ENCODE measurements around the gene ATP13A5. TPM values are rescaled to one million over a fixed set of nuclear protein-coding genes. Genes with fewer than 3 reads are reported as not detected.

ATP13A5 gene
- total RNA-seq, 1 donor from 2014 or later, result not detected

GRCh38 chr3:193237030-193237429 lies 141.5 kb downstream of the ATP13A5 start:
- Mint-ChIP-seq H3K27me3 (ENCODE audit: low read depth) (peaks cover 20% of the 10 kb centered on the region), H3K4me1 (ENCODE audit: low read depth) (peaks cover 2% of the 10 kb centered on the region), H3K9me3 (no peaks in the 10 kb centered on the region), H3K27ac (no peak overlapping the region), H3K36me3 (ENCODE audit: low read depth) (no peaks in the 10 kb centered on the region), H3K4me3 (ENCODE audit: low read depth) (no peak overlapping the region)
- DNase-seq (ENCODE audit: low spot score), result no peak
- intact Hi-C loops (cut with micrococcal nuclease), result no loop called here

GRCh38 chr3:193236599-193236998 lies 142.0 kb downstream of the ATP13A5 start:
- Mint-ChIP-seq H3K27ac (no peak overlapping the region), H3K36me3 (ENCODE audit: low read depth) (no peaks in the 10 kb centered on the region)
- intact Hi-C loops (cut with micrococcal nuclease), result no loop called here

GRCh38 chr3:193231201-193231600 lies 147.4 kb downstream of the ATP13A5 start:
- H3K9me3 Mint-ChIP-seq, result no peaks in the 10 kb centered on the region
- no peak for DNase-seq (ENCODE audit: low spot score)
- no peak overlapping the region for H3K4me3 Mint-ChIP-seq (ENCODE audit: low read depth)
- H3K36me3 Mint-ChIP-seq (ENCODE audit: low read depth), result no peaks in the 10 kb centered on the region
- no peak overlapping the region for H3K27ac Mint-ChIP-seq
- intact Hi-C loops (cut with micrococcal nuclease), result no loop called here
- H3K4me1 Mint-ChIP-seq (ENCODE audit: low read depth), result no peaks in the 10 kb centered on the region
- no peaks in the 10 kb centered on the region for H3K27me3 Mint-ChIP-seq (ENCODE audit: low read depth)

More at GRCh38 chr3:193236599-193236998, 142.0 kb downstream of the ATP13A5 start:
- Mint-ChIP-seq H3K4me3 (ENCODE audit: low read depth) (no peak overlapping the region), H3K9me3 (no peaks in the 10 kb centered on the region), H3K4me1 (ENCODE audit: low read depth) (peaks cover 2% of the 10 kb centered on the region), H3K27me3 (ENCODE audit: low read depth) (peaks cover 15% of the 10 kb centered on the region)
- DNase-seq (ENCODE audit: low spot score), result no peak

- Mint-ChIP-seq H3K36me3 (ENCODE audit: low read depth) (no peaks in the 10 kb centered on the region), H3K9me3 (no peaks in the 10 kb centered on the region), H3K27me3 (ENCODE audit: low read depth) (no peaks in the 10 kb centered on the region), H3K4me3 (ENCODE audit: low read depth) (no peak overlapping the region), H3K27ac (no peak overlapping the region), H3K4me1 (ENCODE audit: low read depth) (no peaks in the 10 kb centered on the region)
- intact Hi-C loops (cut with micrococcal nuclease), result no loop called here
- DNase-seq (ENCODE audit: low spot score), result no peak
Measured at GRCh38 chr3:193230610-193231009, 147.9 kb downstream of the ATP13A5 start.

GRCh38 chr3:193229851-193230420 lies 148.6 kb downstream of the ATP13A5 start:
- no peak overlapping the region for H3K27ac Mint-ChIP-seq

GRCh38 chr3:193228206-193228605 lies 150.3 kb downstream of the ATP13A5 start:
- Mint-ChIP-seq H3K9me3 (no peaks in the 10 kb centered on the region), H3K27me3 (ENCODE audit: low read depth) (no peaks in the 10 kb centered on the region), H3K36me3 (ENCODE audit: low read depth) (no peaks in the 10 kb centered on the region), H3K4me1 (ENCODE audit: low read depth) (no peaks in the 10 kb centered on the region), H3K4me3 (ENCODE audit: low read depth) (no peak overlapping the region), H3K27ac (no peak overlapping the region)
- DNase-seq (ENCODE audit: low spot score), result no peak
- intact Hi-C loops (cut with micrococcal nuclease), result no loop called here

More at GRCh38 chr3:193229851-193230420, 148.6 kb downstream of the ATP13A5 start:
- Mint-ChIP-seq H3K27me3 (ENCODE audit: low read depth) (no peaks in the 10 kb centered on the region), H3K4me3 (ENCODE audit: low read depth) (no peak overlapping the region), H3K4me1 (ENCODE audit: low read depth) (no peaks in the 10 kb centered on the region), H3K9me3 (no peaks in the 10 kb centered on the region), H3K36me3 (ENCODE audit: low read depth) (no peaks in the 10 kb centered on the region)
- intact Hi-C loops (cut with micrococcal nuclease), result no loop called here
- DNase-seq (ENCODE audit: low spot score), result no peak

GRCh38 chr3:193225302-193226125 lies 153.0 kb downstream of the ATP13A5 start:
- H3K27ac Mint-ChIP-seq, result no peak overlapping the region
- H3K36me3 Mint-ChIP-seq (ENCODE audit: low read depth), result no peaks in the 10 kb centered on the region
- DNase-seq (ENCODE audit: low spot score), result no peak
- H3K4me3 Mint-ChIP-seq (ENCODE audit: low read depth), result no peak overlapping the region
- intact Hi-C loops (cut with micrococcal nuclease), result no loop called here
- H3K27me3 Mint-ChIP-seq (ENCODE audit: low read depth), result no peaks in the 10 kb centered on the region
- no peaks in the 10 kb centered on the region for H3K4me1 Mint-ChIP-seq (ENCODE audit: low read depth)
- no peaks in the 10 kb centered on the region for H3K9me3 Mint-ChIP-seq

Other genes starting within 250 kb of the ATP13A5 start
- gene PLAAT1, start 137.5 kb downstream of the ATP13A5 start, total RNA-seq, result not detected in 2 replicates
- 0.74 and 2.3 TPM in 2 replicates for gene ATP13A4, start 176.1 kb upstream of the ATP13A5 start, total RNA-seq
- 105 and 118 TPM in 2 replicates for gene OPA1, start 214.5 kb upstream of the ATP13A5 start, total RNA-seq